ENCODE measurements around the gene NGRN.
"Not testable (repeated sequence)": the region's sequence is repeated elsewhere in the genome, so short reads cannot be mapped to it uniquely, and the experiment has no call there.

Gene NGRN

DNA sequence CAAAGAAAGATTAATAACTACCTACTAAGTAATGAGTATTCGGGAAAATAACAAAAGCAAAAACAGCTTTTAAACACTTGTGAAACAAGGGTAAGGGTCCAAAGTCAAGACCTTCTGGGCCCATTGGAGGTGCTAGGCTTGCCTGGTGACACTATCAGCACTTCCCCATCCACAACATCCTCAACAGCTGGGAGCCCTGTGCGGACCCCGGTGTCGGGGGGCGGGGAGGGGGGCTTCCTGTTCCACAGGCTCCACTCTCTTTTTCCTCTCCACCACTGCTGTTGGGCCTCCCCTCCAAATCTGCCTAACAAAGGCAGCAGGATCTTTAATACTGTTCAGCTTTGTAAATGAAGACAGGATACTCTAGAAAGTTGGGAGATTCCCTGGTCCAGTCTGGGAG is 21.6 kb downstream of the NGRN start:
- WGBS, 2 experiments (ENCODE audit: insufficient coverage in 2 of 2): 25 to 60% methylated on average over 1 to 4 of the region's 5 CpGs
- H3K36me3 ChIP-seq (ENCODE audit: control insufficient read depth, insufficient read depth, low read length): no peaks in the 10 kb centered on the region
- no peak overlapping the region for H3K27ac ChIP-seq (ENCODE audit: low read depth, low read length, severe bottlenecking)
- H3K4me3 ChIP-seq (ENCODE audit: extremely low read depth, insufficient read depth, low read length, poor library complexity, severe bottlenecking): no peak overlapping the region
- H3K9me3 ChIP-seq (ENCODE audit: control insufficient read depth, low read length): no peaks in the 10 kb centered on the region
- no peaks in the 10 kb centered on the region for H3K4me1 ChIP-seq (ENCODE audit: control insufficient read depth, insufficient read depth, low read length, poor library complexity, severe bottlenecking)

- WGBS, 2 experiments (ENCODE audit: insufficient coverage in 2 of 2): 87 to 97% methylated on average over 4 to 5 of the region's 6 CpGs
Measured at GRCh38 chr15:90287946-90288345, 22.5 kb downstream of the NGRN start.

GRCh38 chr15:90291679-90292356 is 26.3 kb downstream of the NGRN start:
- H3K9me3 ChIP-seq (ENCODE audit: control insufficient read depth, low read length): no peaks in the 10 kb centered on the region
- H3K27ac ChIP-seq (ENCODE audit: low read depth, low read length, severe bottlenecking): no peak overlapping the region
- WGBS, 2 experiments (ENCODE audit: insufficient coverage in 2 of 2): 93 to 95% methylated on average over 9 to 12 of the region's 16 CpGs
- H3K4me1 ChIP-seq (ENCODE audit: control insufficient read depth, insufficient read depth, low read length, poor library complexity, severe bottlenecking): no peaks in the 10 kb centered on the region
- no peaks in the 10 kb centered on the region for H3K36me3 ChIP-seq (ENCODE audit: control insufficient read depth, insufficient read depth, low read length)
- no peak overlapping the region for H3K4me3 ChIP-seq (ENCODE audit: extremely low read depth, insufficient read depth, low read length, poor library complexity, severe bottlenecking)

More at GRCh38 chr15:90287946-90288345, 22.5 kb downstream of the NGRN start:
- Histone ChIP-seq H3K4me3 (ENCODE audit: extremely low read depth, insufficient read depth, low read length, poor library complexity, severe bottlenecking) (no peak overlapping the region), H3K36me3 (ENCODE audit: control insufficient read depth, insufficient read depth, low read length) (no peaks in the 10 kb centered on the region), H3K9me3 (ENCODE audit: control insufficient read depth, low read length) (no peaks in the 10 kb centered on the region), H3K27ac (ENCODE audit: low read depth, low read length, severe bottlenecking) (no peak overlapping the region), H3K4me1 (ENCODE audit: control insufficient read depth, insufficient read depth, low read length, poor library complexity, severe bottlenecking) (no peaks in the 10 kb centered on the region)

GRCh38 chr15:90293040-90293810 is 27.8 kb downstream of the NGRN start:
- H3K36me3 ChIP-seq (ENCODE audit: control insufficient read depth, insufficient read depth, low read length): not testable (repeated sequence)
- WGBS, 2 experiments (ENCODE audit: insufficient coverage in 2 of 2): 58% methylated on average over 7 to 13 of the region's 13 CpGs

DNA sequence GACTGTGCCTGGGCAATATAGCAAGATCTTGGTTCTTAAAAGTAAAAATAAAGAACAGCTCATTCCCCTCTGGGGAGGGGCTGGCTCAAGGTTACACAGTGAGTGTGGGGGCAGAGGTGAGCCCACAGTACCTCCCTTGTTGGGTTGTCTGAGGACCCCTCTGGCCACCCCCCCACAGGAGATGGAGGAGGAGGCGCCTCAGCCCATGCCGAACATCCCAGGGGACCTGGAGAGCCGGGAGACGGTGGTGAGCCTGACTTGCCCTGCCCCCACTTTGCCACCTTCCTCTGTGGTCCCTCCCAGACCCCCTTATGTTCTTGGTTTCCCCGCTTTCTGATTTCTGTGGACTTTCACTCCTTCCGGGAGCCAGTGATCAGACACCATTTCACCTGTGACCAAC is 28.7 kb downstream of the NGRN start:
- no peak overlapping the region for H3K4me3 ChIP-seq (ENCODE audit: extremely low read depth, insufficient read depth, low read length, poor library complexity, severe bottlenecking)
- H3K36me3 ChIP-seq (ENCODE audit: control insufficient read depth, insufficient read depth, low read length): no peaks in the 10 kb centered on the region
- H3K9me3 ChIP-seq (ENCODE audit: control insufficient read depth, low read length): no peaks in the 10 kb centered on the region
- H3K27ac ChIP-seq (ENCODE audit: low read depth, low read length, severe bottlenecking): no peak overlapping the region
- no peaks in the 10 kb centered on the region for H3K4me1 ChIP-seq (ENCODE audit: control insufficient read depth, insufficient read depth, low read length, poor library complexity, severe bottlenecking)
- 77 to 100% methylated on average over 3 to 4 of the region's 6 CpGs for WGBS, 2 experiments (ENCODE audit: insufficient coverage in 2 of 2)

More at GRCh38 chr15:90293040-90293810, 27.8 kb downstream of the NGRN start:
- not testable (repeated sequence) for H3K4me1 ChIP-seq (ENCODE audit: control insufficient read depth, insufficient read depth, low read length, poor library complexity, severe bottlenecking); H3K4me3 ChIP-seq (ENCODE audit: extremely low read depth, insufficient read depth, low read length, poor library complexity, severe bottlenecking); H3K27ac ChIP-seq (ENCODE audit: low read depth, low read length, severe bottlenecking); H3K9me3 ChIP-seq (ENCODE audit: control insufficient read depth, low read length)

GRCh38 chr15:90294601-90295269 is 29.3 kb downstream of the NGRN start:
- H3K4me1 ChIP-seq (ENCODE audit: control insufficient read depth, insufficient read depth, low read length, poor library complexity, severe bottlenecking): no peaks in the 10 kb centered on the region
- H3K36me3 ChIP-seq (ENCODE audit: control insufficient read depth, insufficient read depth, low read length): no peaks in the 10 kb centered on the region
- 59 to 86% methylated on average over 10 to 12 of the region's 16 CpGs for WGBS, 2 experiments (ENCODE audit: insufficient coverage in 2 of 2)
- H3K27ac ChIP-seq (ENCODE audit: low read depth, low read length, severe bottlenecking): no peak overlapping the region
- H3K9me3 ChIP-seq (ENCODE audit: control insufficient read depth, low read length): no peaks in the 10 kb centered on the region
- no peak overlapping the region for H3K4me3 ChIP-seq (ENCODE audit: extremely low read depth, insufficient read depth, low read length, poor library complexity, severe bottlenecking)

DNA sequence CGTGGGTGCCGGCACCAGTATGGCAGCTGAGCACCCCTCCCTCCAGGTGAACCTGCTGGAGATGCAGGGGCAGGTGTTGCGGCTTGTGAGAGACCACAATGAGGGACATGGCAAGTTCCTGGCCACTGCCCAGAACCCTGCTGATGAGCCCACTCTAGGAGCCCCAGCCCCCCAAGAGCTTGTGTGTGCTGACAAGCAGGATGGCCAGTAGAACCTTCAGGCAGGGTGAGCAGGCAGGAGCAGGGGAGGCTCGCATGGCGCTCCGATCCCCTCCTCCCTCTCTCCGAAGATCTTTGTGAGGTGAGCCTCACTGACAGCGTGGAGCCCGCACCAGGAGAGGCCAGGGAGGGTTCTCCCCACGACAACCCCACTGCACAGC is 29.8 kb downstream of the NGRN start:
- H3K4me3 ChIP-seq (ENCODE audit: extremely low read depth, insufficient read depth, low read length, poor library complexity, severe bottlenecking): no peak overlapping the region
- 83 to 85% methylated on average over 8 to 9 of the region's 10 CpGs for WGBS, 2 experiments (ENCODE audit: insufficient coverage in 2 of 2)

DNA sequence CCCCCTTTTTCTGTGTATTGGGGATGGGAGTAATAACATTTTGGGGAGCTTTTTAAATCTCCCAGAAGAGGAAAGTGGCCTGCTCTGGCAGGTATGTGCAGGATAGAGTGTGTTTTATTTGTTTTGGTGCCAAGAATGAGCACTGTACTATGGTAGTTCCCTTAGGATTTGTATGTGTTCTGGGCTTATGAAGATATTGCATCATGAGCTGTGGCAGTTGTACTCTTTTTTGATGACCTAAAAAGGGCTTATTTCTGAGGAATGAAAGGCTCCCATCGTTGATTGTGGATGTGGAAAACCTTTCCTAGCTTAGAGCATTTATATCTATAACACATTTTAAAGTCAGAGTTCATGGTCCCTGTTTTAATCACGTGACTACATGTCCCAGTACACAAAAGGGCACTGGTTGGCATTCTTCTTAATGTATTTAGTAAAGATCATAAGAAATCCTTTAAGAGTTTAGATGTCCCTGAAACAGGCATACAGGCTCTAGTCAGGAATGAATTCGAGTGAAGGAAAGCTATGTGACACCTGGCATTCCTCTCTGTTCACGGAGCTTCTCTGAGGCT is 30.9 kb downstream of the NGRN start:
- not testable (repeated sequence) for H3K4me1 ChIP-seq (ENCODE audit: control insufficient read depth, insufficient read depth, low read length, poor library complexity, severe bottlenecking); H3K4me3 ChIP-seq (ENCODE audit: extremely low read depth, insufficient read depth, low read length, poor library complexity, severe bottlenecking); H3K27ac ChIP-seq (ENCODE audit: low read depth, low read length, severe bottlenecking); H3K9me3 ChIP-seq (ENCODE audit: control insufficient read depth, low read length); H3K36me3 ChIP-seq (ENCODE audit: control insufficient read depth, insufficient read depth, low read length)
- WGBS, 2 experiments (ENCODE audit: insufficient coverage in 2 of 2): 79 to 86% methylated on average over 2 of the region's 4 CpGs

More for the DNA sequence above, 29.8 kb downstream of the NGRN start:
- Histone ChIP-seq H3K4me1 (ENCODE audit: control insufficient read depth, insufficient read depth, low read length, poor library complexity, severe bottlenecking) (no peaks in the 10 kb centered on the region), H3K27ac (ENCODE audit: low read depth, low read length, severe bottlenecking) (no peak overlapping the region), H3K36me3 (ENCODE audit: control insufficient read depth, insufficient read depth, low read length) (no peaks in the 10 kb centered on the region), H3K9me3 (ENCODE audit: control insufficient read depth, low read length) (no peaks in the 10 kb centered on the region)

DNA sequence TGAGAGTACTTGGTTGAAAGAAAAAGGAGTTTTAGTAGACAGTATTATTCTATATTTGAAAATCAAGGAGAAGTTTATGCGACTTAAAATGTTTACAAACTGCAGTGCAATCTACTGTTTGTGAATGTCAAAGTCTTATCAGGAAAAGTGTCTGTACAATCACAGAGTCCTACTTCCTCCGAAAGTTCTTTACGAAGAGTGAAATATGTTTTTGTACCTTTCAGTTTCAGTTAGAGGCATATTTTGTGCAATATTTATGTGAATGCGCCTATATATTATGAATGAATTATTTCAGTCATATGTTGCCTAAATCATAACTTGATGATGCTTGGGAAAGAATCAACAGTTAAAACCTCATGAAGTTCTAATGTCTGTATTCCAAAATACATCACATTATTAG is 31.5 kb downstream of the NGRN start:
- Histone ChIP-seq H3K4me3 (ENCODE audit: extremely low read depth, insufficient read depth, low read length, poor library complexity, severe bottlenecking) (no peak overlapping the region), H3K9me3 (ENCODE audit: control insufficient read depth, low read length) (no peaks in the 10 kb centered on the region), H3K27ac (ENCODE audit: low read depth, low read length, severe bottlenecking) (no peak overlapping the region), H3K36me3 (ENCODE audit: control insufficient read depth, insufficient read depth, low read length) (no peaks in the 10 kb centered on the region), H3K4me1 (ENCODE audit: control insufficient read depth, insufficient read depth, low read length, poor library complexity, severe bottlenecking) (no peaks in the 10 kb centered on the region)
- 95 to 100% methylated on average over 1 to 3 of the region's 4 CpGs for WGBS, 2 experiments (ENCODE audit: insufficient coverage in 2 of 2)

DNA sequence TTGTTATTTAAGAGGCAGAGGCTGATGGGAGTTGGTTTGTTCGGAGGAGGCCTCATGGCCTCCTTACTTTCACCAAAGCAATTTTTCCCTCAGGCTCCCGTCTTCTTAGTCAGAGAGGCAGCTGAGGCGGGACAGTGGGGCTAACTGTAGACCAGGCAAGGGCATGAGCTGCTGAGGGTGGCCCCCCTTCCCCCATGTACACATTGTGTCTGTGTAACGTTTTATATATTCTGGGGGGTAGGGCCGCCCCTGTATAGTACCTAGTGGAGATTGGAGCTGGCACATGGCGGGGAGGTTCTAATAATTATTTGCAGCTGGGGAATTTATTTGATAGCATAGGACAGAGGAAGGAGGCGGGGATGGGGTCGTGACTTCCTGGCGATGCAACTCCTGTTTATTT is 35.1 kb downstream of the NGRN start:
- Histone ChIP-seq H3K4me1 (ENCODE audit: control insufficient read depth, insufficient read depth, low read length, poor library complexity, severe bottlenecking) (no peaks in the 10 kb centered on the region), H3K9me3 (ENCODE audit: control insufficient read depth, low read length) (no peaks in the 10 kb centered on the region), H3K36me3 (ENCODE audit: control insufficient read depth, insufficient read depth, low read length) (no peaks in the 10 kb centered on the region), H3K4me3 (ENCODE audit: extremely low read depth, insufficient read depth, low read length, poor library complexity, severe bottlenecking) (no peak overlapping the region), H3K27ac (ENCODE audit: low read depth, low read length, severe bottlenecking) (no peak overlapping the region)
- WGBS, 2 experiments (ENCODE audit: insufficient coverage in 2 of 2): 100% methylated on average over 4 to 5 of the region's 9 CpGs
